ENCODE measurements around the gene ZNF230. TPM values are rescaled to one million over a fixed set of nuclear protein-coding genes. Genes with fewer than 3 reads are reported as not detected.

The ZNF230 gene
- total and polyA plus RNA-seq, 2 donors (not counting 3 experiments of a cell fraction or from before 2014, with no cell fraction given), result 1.4 to 2.9 TPM

DNA sequence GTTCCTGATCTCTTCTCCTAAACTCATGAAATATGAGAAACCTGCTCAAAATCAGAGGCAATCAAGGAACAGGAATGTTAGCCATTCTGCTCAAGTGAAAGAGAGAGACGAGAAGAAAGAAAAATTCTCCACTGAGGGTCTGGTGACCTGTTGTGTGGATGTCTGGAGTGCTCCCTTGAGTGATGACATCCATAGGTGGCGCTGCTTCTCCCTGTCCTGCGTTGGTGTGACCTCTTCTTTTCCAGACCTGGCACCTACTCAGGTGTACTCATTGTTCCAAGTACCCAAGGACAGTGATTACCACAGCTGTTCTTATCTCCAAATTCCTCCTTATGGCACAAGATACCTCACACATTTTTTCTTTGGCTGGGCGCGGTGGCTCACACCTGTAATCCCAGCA, 53.1 kb downstream of the ZNF230 start:
- H3K4me2 ChIP-seq (ENCODE audit: insufficient read depth, low read length), result no peak overlapping the region
- no TSS peak for BruUV-seq (replicated peaks)
- H3K27ac ChIP-seq (ENCODE audit: insufficient read depth, low read depth, low read length), result no peak overlapping the region
- TF ChIP-seq, protein P1, sequence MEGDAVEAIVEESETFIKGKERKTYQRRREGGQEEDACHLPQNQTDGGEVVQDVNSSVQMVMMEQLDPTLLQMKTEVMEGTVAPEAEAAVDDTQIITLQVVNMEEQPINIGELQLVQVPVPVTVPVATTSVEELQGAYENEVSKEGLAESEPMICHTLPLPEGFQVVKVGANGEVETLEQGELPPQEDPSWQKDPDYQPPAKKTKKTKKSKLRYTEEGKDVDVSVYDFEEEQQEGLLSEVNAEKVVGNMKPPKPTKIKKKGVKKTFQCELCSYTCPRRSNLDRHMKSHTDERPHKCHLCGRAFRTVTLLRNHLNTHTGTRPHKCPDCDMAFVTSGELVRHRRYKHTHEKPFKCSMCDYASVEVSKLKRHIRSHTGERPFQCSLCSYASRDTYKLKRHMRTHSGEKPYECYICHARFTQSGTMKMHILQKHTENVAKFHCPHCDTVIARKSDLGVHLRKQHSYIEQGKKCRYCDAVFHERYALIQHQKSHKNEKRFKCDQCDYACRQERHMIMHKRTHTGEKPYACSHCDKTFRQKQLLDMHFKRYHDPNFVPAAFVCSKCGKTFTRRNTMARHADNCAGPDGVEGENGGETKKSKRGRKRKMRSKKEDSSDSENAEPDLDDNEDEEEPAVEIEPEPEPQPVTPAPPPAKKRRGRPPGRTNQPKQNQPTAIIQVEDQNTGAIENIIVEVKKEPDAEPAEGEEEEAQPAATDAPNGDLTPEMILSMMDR (IDR thresholded peaks at IDR 0.05; ENCODE audit: extremely low read depth in 1 of 2, insufficient read depth in 1 of 2, low read depth in 1 of 2, low read length in 2 of 2), result no peak
- TF ChIP-seq MYC (IDR thresholded peaks at IDR 0.05; ENCODE audit: low read depth, low read length) (no peak), EZH2 (IDR thresholded peaks at IDR 0.05; ENCODE audit: borderline replicate concordance, low read depth, low read length, severe bottlenecking) (no peak), GATA2 (IDR thresholded peaks at IDR 0.05; ENCODE audit: insufficient read depth, insufficient read length, low read depth, low read length) (no peak), FOS (IDR thresholded peaks at IDR 0.05; ENCODE audit: borderline replicate concordance, insufficient read depth, low read length) (no peak), JUN (IDR thresholded peaks at IDR 0.05; ENCODE audit: borderline replicate concordance, insufficient read depth, insufficient read length, low read depth) (no peak), POLR2AphosphoS5 (IDR thresholded peaks at IDR 0.05; ENCODE audit: insufficient read depth, low read depth, low read length) (no peak), POLR2A (IDR thresholded peaks at IDR 0.05; ENCODE audit: low read depth, low read length) (no peak)
- TF ChIP-seq, protein P2, sequence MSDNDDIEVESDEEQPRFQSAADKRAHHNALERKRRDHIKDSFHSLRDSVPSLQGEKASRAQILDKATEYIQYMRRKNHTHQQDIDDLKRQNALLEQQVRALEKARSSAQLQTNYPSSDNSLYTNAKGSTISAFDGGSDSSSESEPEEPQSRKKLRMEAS (IDR thresholded peaks at IDR 0.05; ENCODE audit: insufficient read depth, insufficient read length), result no peak
- intact Hi-C loops (cut with micrococcal nuclease) (no loop called here), dilution Hi-C loops (cut with MboI; ENCODE audit: extremely low pct_ligation_motif_present, low sequenced_read_pairs) (no loop called here)
- no peak overlapping the region for H2AFZ ChIP-seq (ENCODE audit: low read depth, low read length)
- no peaks in the 10 kb centered on the region for H3K79me2 ChIP-seq (ENCODE audit: control insufficient read depth, insufficient read depth, low read length)
- H3K9me3 ChIP-seq (replicated peaks; ENCODE audit: control insufficient read depth, insufficient read depth, low read length), result no peaks in the 10 kb centered on the region
- FAIRE-seq (no peak), DNase-seq (ENCODE audit: low read depth, low spot score) (no peak)
- H3K4me3 ChIP-seq (replicated peaks in 1 of 3; ENCODE audit: insufficient read depth in 1 of 3, low read depth in 1 of 3, low read length in 3 of 3), result no peak overlapping the region
- H3K9ac ChIP-seq (replicated peaks; ENCODE audit: extremely low read depth, insufficient read depth, low read length), result no peak overlapping the region
- ChIA-PET POLR2A (interaction anchor here (0.7 kb wide), 1 partner anchor 390 kb away, joined by 6 read pairs; no protein-coding TSS in a partner anchor), CTCF (no interaction called here)
- peaks cover 11% of the 10 kb centered on the region for H3K4me1 ChIP-seq (ENCODE audit: control insufficient read depth, extremely low read depth, insufficient read depth, low read length)
- H3K27me3 ChIP-seq (ENCODE audit: control insufficient read depth in 2 of 2, insufficient read depth in 2 of 2, low read length in 2 of 2), result no peaks in the 10 kb centered on the region
- peaks cover 0 to 10% of the 10 kb centered on the region in 2 experiments for H3K36me3 ChIP-seq (ENCODE audit: control insufficient read depth in 2 of 2, extremely low read depth in 1 of 2, insufficient read depth in 2 of 2, low read length in 2 of 2)
- no peaks in the 10 kb centered on the region for H3K9me1 ChIP-seq (replicated peaks; ENCODE audit: control insufficient read depth, extremely low read depth, insufficient read depth, low read length)
- no peaks in the 10 kb centered on the region for H4K20me1 ChIP-seq (replicated peaks; ENCODE audit: control insufficient read depth, extremely low read depth, insufficient read depth, low read length)

Measured in endothelial cell of umbilical vein (primary cell).